ENCODE results near the gene SPECC1.

DNA sequence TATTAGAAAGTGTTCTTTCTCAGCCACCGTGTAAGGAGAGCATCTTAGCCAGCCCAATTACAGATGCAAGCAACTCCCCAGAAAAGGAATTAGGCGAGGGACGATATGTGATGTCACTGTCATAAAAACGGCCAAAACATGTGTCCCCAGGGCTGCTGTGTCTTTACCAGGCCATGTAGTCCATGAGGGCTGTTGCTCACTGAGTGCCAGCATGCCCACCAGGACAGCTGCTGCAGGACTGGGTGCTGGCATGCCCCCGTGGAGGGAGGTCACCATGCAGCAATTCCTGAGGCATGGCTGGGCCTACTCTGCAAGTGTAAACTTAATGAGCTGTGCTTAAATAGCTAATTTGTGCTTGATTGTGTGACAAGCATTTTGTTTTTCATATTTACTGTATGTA lies 301.3 kb downstream of the SPECC1 start:
- TF ChIP-seq YY1 (IDR thresholded peaks at IDR 0.05; ENCODE audit: low read depth, low read length) (no peak), POLR2A (IDR thresholded peaks at IDR 0.05; ENCODE audit: low read depth, low read length) (no peak), FOXK2 (IDR thresholded peaks at IDR 0.05) (no peak)
